NCI-H2081 (cell line): ENCODE data around the gene ASPSCR1.

ENCODE experiments used
- DNase-seq, 2 experiments: peaks; one replicate each; lab custom pipeline; 2025; lab: John Stamatoyannopoulos, UW

Gene ASPSCR1

GRCh38 chr17:82055965-82056728 is 78.7 kb downstream of the ASPSCR1 start:
- DNase-seq, result no peak

- peak in 1 of 2 experiments; percentile 10 for DNase-seq
Observed at GRCh38 chr17:82056729-82057621, 79.5 kb downstream of the ASPSCR1 start.

GRCh38 chr17:82058230-82058854 is 80.9 kb downstream of the ASPSCR1 start:
- no peak for DNase-seq

- no peak for DNase-seq
Observed at GRCh38 chr17:82058855-82059249, 81.4 kb downstream of the ASPSCR1 start.

- DNase-seq, result no peak
Observed at GRCh38 chr17:82059272-82060000, 82.0 kb downstream of the ASPSCR1 start.

- DNase-seq, result no peak
Observed at GRCh38 chr17:82060001-82060380, 82.6 kb downstream of the ASPSCR1 start.

GRCh38 chr17:82060614-82061013 is 83.2 kb downstream of the ASPSCR1 start:
- DNase-seq, result no peak

GRCh38 chr17:82061047-82061925 is 83.9 kb downstream of the ASPSCR1 start:
- DNase-seq, result no peak

GRCh38 chr17:82062076-82062983 is 84.9 kb downstream of the ASPSCR1 start:
- no peak for DNase-seq

GRCh38 chr17:82062984-82063368 is 85.5 kb downstream of the ASPSCR1 start:
- DNase-seq, result no peak

GRCh38 chr17:82063424-82064415 is 86.3 kb downstream of the ASPSCR1 start:
- DNase-seq, result no peak

- DNase-seq, result peak; percentile 48 to 67
Observed at GRCh38 chr17:82064433-82065192, 87.2 kb downstream of the ASPSCR1 start.

- DNase-seq, result no peak
Observed at GRCh38 chr17:82065193-82065637, 87.8 kb downstream of the ASPSCR1 start.

- DNase-seq, result peak; percentile 46 to 63
Observed at GRCh38 chr17:82065638-82066303, 88.3 kb downstream of the ASPSCR1 start, which contains the start of gene DUS1L. Gene DUS1L, minus strand, starts transcription at chr17:82065804. Its CDS starts 745 bp downstream, at chr17:82065059.
